Spleen (tissue), 7 donors: ENCODE measurements around the gene GAS6.

Source experiments
- POLR2A ChIP-seq, 3 donors: fragments of 450-650 bp; IDR thresholded peaks; one replicate each; pipeline ENCODE4 v1.5.1; 2017; ENCODE audit warnings: antibody characterized with exemption in 3 of 3, mild to moderate bottlenecking in 1 of 3
- POLR2AphosphoS5 ChIP-seq, 3 donors: sonication (generic); formaldehyde crosslinking; IDR thresholded peaks; one replicate each; pipeline ENCODE4 v1.5.1; 2017; ENCODE audit warnings: antibody characterized with exemption in 3 of 3
- TF ChIP-seq, protein P1 (sequence below), 11 experiments: fragments of 200-600 bp in 7 of 11; fragments of 450-650 bp in 4 of 11; sonication (generic) in 4 of 11; IDR thresholded peaks in 8 of 11; conservative IDR thresholded peaks in 3 of 11; 1 replicate in 7 of 11; 2 replicates in 4 of 11; pipeline versions ENCODE4 v1.4.0 to v1.8.0; 2016 to 2021; ENCODE audit warnings: antibody characterized with exemption in 11 of 11, inconsistent platforms in 4 of 11, mild to moderate bottlenecking in 1 of 11
- donor health status: DM: no; HTN: no; CAD: no; lungs with moderate emphysema.
- donor health status: DM: no; HTN: no; CAD: no.
- donor health status: DM: no; HTN: no; CAD: no.

- TF ChIP-seq POLR2AphosphoS5 (IDR thresholded peaks at IDR 0.05) (peak in 1 of 3 donors; percentile 11), POLR2A (IDR thresholded peaks at IDR 0.05) (no peak)
- TF ChIP-seq, protein P1, sequence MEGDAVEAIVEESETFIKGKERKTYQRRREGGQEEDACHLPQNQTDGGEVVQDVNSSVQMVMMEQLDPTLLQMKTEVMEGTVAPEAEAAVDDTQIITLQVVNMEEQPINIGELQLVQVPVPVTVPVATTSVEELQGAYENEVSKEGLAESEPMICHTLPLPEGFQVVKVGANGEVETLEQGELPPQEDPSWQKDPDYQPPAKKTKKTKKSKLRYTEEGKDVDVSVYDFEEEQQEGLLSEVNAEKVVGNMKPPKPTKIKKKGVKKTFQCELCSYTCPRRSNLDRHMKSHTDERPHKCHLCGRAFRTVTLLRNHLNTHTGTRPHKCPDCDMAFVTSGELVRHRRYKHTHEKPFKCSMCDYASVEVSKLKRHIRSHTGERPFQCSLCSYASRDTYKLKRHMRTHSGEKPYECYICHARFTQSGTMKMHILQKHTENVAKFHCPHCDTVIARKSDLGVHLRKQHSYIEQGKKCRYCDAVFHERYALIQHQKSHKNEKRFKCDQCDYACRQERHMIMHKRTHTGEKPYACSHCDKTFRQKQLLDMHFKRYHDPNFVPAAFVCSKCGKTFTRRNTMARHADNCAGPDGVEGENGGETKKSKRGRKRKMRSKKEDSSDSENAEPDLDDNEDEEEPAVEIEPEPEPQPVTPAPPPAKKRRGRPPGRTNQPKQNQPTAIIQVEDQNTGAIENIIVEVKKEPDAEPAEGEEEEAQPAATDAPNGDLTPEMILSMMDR (IDR thresholded peaks at IDR 0.05 in 8 of 11, conservative IDR thresholded peaks at IDR 0.05 in 3 of 11) = no peak
Measured at GRCh38 chr13:113848431-113849260, 15.2 kb downstream of the GAS6 start.
